ENCODE data around the gene BIRC7.
"Not testable (repeated sequence)": the region's sequence is repeated elsewhere in the genome, so short reads cannot be mapped to it uniquely, and the experiment has no call there.

Gene BIRC7

GRCh38 chr20:63220696-63221399 lies 14.9 kb upstream of the BIRC7 start:
- Histone ChIP-seq H3K4me1 (ENCODE audit: control insufficient read depth, insufficient read depth, low read length) (peaks cover 4% of the 10 kb centered on the region), H3K4me3 (ENCODE audit: low read depth, low read length) (no peak overlapping the region), H3K36me3 (ENCODE audit: control insufficient read depth, insufficient read depth, low read length) (no peaks in the 10 kb centered on the region), H3K9ac (ENCODE audit: low read depth, low read length) (no peak overlapping the region), H3K27me3 (ENCODE audit: control insufficient read depth, insufficient read depth, low read length) (no peaks in the 10 kb centered on the region), H3K9me3 (ENCODE audit: control insufficient read depth, insufficient read depth, low read length) (no peaks in the 10 kb centered on the region)

- not testable (repeated sequence) for H3K36me3 ChIP-seq (ENCODE audit: control insufficient read depth, insufficient read depth, low read length); H3K9me3 ChIP-seq (ENCODE audit: control insufficient read depth, insufficient read depth, low read length); H3K4me3 ChIP-seq (ENCODE audit: low read depth, low read length); H3K9ac ChIP-seq (ENCODE audit: low read depth, low read length); H3K4me1 ChIP-seq (ENCODE audit: control insufficient read depth, insufficient read depth, low read length); H3K27me3 ChIP-seq (ENCODE audit: control insufficient read depth, insufficient read depth, low read length)
Measured at GRCh38 chr20:63221400-63222053, 14.2 kb upstream of the BIRC7 start.

GRCh38 chr20:63222541-63222940 lies 13.2 kb upstream of the BIRC7 start:
- Histone ChIP-seq H3K9me3 (ENCODE audit: control insufficient read depth, insufficient read depth, low read length) (no peaks in the 10 kb centered on the region), H3K9ac (ENCODE audit: low read depth, low read length) (no peak overlapping the region), H3K4me1 (ENCODE audit: control insufficient read depth, insufficient read depth, low read length) (no peaks in the 10 kb centered on the region), H3K27me3 (ENCODE audit: control insufficient read depth, insufficient read depth, low read length) (no peaks in the 10 kb centered on the region), H3K4me3 (ENCODE audit: low read depth, low read length) (no peak overlapping the region), H3K36me3 (ENCODE audit: control insufficient read depth, insufficient read depth, low read length) (no peaks in the 10 kb centered on the region)

- Histone ChIP-seq H3K4me1 (ENCODE audit: control insufficient read depth, insufficient read depth, low read length) (no peaks in the 10 kb centered on the region), H3K4me3 (ENCODE audit: low read depth, low read length) (no peak overlapping the region), H3K9me3 (ENCODE audit: control insufficient read depth, insufficient read depth, low read length) (no peaks in the 10 kb centered on the region), H3K27me3 (ENCODE audit: control insufficient read depth, insufficient read depth, low read length) (no peaks in the 10 kb centered on the region), H3K36me3 (ENCODE audit: control insufficient read depth, insufficient read depth, low read length) (no peaks in the 10 kb centered on the region), H3K9ac (ENCODE audit: low read depth, low read length) (no peak overlapping the region)
Measured at GRCh38 chr20:63223121-63223825, 12.4 kb upstream of the BIRC7 start.

GRCh38 chr20:63223826-63224207 lies 11.9 kb upstream of the BIRC7 start:
- Histone ChIP-seq H3K9ac (ENCODE audit: low read depth, low read length) (no peak overlapping the region), H3K27me3 (ENCODE audit: control insufficient read depth, insufficient read depth, low read length) (no peaks in the 10 kb centered on the region), H3K9me3 (ENCODE audit: control insufficient read depth, insufficient read depth, low read length) (no peaks in the 10 kb centered on the region), H3K4me1 (ENCODE audit: control insufficient read depth, insufficient read depth, low read length) (no peaks in the 10 kb centered on the region), H3K36me3 (ENCODE audit: control insufficient read depth, insufficient read depth, low read length) (no peaks in the 10 kb centered on the region), H3K4me3 (ENCODE audit: low read depth, low read length) (no peak overlapping the region)

GRCh38 chr20:63224412-63225081 lies 11.2 kb upstream of the BIRC7 start:
- no peak overlapping the region for H3K9ac ChIP-seq (ENCODE audit: low read depth, low read length)
- no peaks in the 10 kb centered on the region for H3K36me3 ChIP-seq (ENCODE audit: control insufficient read depth, insufficient read depth, low read length)
- H3K27me3 ChIP-seq (ENCODE audit: control insufficient read depth, insufficient read depth, low read length), result no peaks in the 10 kb centered on the region
- no peaks in the 10 kb centered on the region for H3K9me3 ChIP-seq (ENCODE audit: control insufficient read depth, insufficient read depth, low read length)
- no peak overlapping the region for H3K4me3 ChIP-seq (ENCODE audit: low read depth, low read length)
- H3K4me1 ChIP-seq (ENCODE audit: control insufficient read depth, insufficient read depth, low read length), result peaks cover under 1% of the 10 kb centered on the region

GRCh38 chr20:63225082-63225454 lies 10.6 kb upstream of the BIRC7 start:
- no peaks in the 10 kb centered on the region for H3K9me3 ChIP-seq (ENCODE audit: control insufficient read depth, insufficient read depth, low read length)
- no peaks in the 10 kb centered on the region for H3K27me3 ChIP-seq (ENCODE audit: control insufficient read depth, insufficient read depth, low read length)
- peaks cover 3% of the 10 kb centered on the region for H3K4me1 ChIP-seq (ENCODE audit: control insufficient read depth, insufficient read depth, low read length)
- H3K36me3 ChIP-seq (ENCODE audit: control insufficient read depth, insufficient read depth, low read length), result no peaks in the 10 kb centered on the region
- H3K4me3 ChIP-seq (ENCODE audit: low read depth, low read length), result no peak overlapping the region
- H3K9ac ChIP-seq (ENCODE audit: low read depth, low read length), result no peak overlapping the region

GRCh38 chr20:63226042-63226943 lies 9.4 kb upstream of the BIRC7 start:
- Histone ChIP-seq H3K4me1 (ENCODE audit: control insufficient read depth, insufficient read depth, low read length) (peaks cover 14% of the 10 kb centered on the region), H3K9me3 (ENCODE audit: control insufficient read depth, insufficient read depth, low read length) (no peaks in the 10 kb centered on the region), H3K4me3 (ENCODE audit: low read depth, low read length) (no peak overlapping the region), H3K9ac (ENCODE audit: low read depth, low read length) (no peak overlapping the region), H3K27me3 (ENCODE audit: control insufficient read depth, insufficient read depth, low read length) (no peaks in the 10 kb centered on the region), H3K36me3 (ENCODE audit: control insufficient read depth, insufficient read depth, low read length) (no peaks in the 10 kb centered on the region)

- H3K27me3 ChIP-seq (ENCODE audit: control insufficient read depth, insufficient read depth, low read length), result no peaks in the 10 kb centered on the region
- H3K4me3 ChIP-seq (ENCODE audit: low read depth, low read length), result no peak overlapping the region
- H3K9ac ChIP-seq (ENCODE audit: low read depth, low read length), result no peak overlapping the region
- H3K36me3 ChIP-seq (ENCODE audit: control insufficient read depth, insufficient read depth, low read length), result no peaks in the 10 kb centered on the region
- no peaks in the 10 kb centered on the region for H3K9me3 ChIP-seq (ENCODE audit: control insufficient read depth, insufficient read depth, low read length)
- H3K4me1 ChIP-seq (ENCODE audit: control insufficient read depth, insufficient read depth, low read length), result peaks cover 15% of the 10 kb centered on the region
Measured at GRCh38 chr20:63227260-63227659, 8.4 kb upstream of the BIRC7 start.

GRCh38 chr20:63228806-63229205 lies 6.9 kb upstream of the BIRC7 start:
- H3K4me1 ChIP-seq (ENCODE audit: control insufficient read depth, insufficient read depth, low read length), result peaks cover 19% of the 10 kb centered on the region
- no peak overlapping the region for H3K9ac ChIP-seq (ENCODE audit: low read depth, low read length)
- no peaks in the 10 kb centered on the region for H3K36me3 ChIP-seq (ENCODE audit: control insufficient read depth, insufficient read depth, low read length)
- H3K9me3 ChIP-seq (ENCODE audit: control insufficient read depth, insufficient read depth, low read length), result no peaks in the 10 kb centered on the region
- no peak overlapping the region for H3K4me3 ChIP-seq (ENCODE audit: low read depth, low read length)
- H3K27me3 ChIP-seq (ENCODE audit: control insufficient read depth, insufficient read depth, low read length), result no peaks in the 10 kb centered on the region

- H3K27me3 ChIP-seq (ENCODE audit: control insufficient read depth, insufficient read depth, low read length), result no peaks in the 10 kb centered on the region
- peaks cover 19% of the 10 kb centered on the region for H3K4me1 ChIP-seq (ENCODE audit: control insufficient read depth, insufficient read depth, low read length)
- no peak overlapping the region for H3K4me3 ChIP-seq (ENCODE audit: low read depth, low read length)
- no peaks in the 10 kb centered on the region for H3K36me3 ChIP-seq (ENCODE audit: control insufficient read depth, insufficient read depth, low read length)
- H3K9me3 ChIP-seq (ENCODE audit: control insufficient read depth, insufficient read depth, low read length), result no peaks in the 10 kb centered on the region
- H3K9ac ChIP-seq (ENCODE audit: low read depth, low read length), result no peak overlapping the region
Measured at GRCh38 chr20:63230800-63231268, 4.9 kb upstream of the BIRC7 start.
